Skeletal muscle satellite cell (primary cell): ENCODE results near the gene CTH.

Source experiments
- H3K27me3 ChIP-seq: 2 replicates; pipeline ENCODE4 v1.7.0; 2013; ENCODE audit warnings: low read length; ENCODE audit not compliant: control insufficient read depth, insufficient read depth
- H3K36me3 ChIP-seq: 2 replicates; pipeline ENCODE4 v1.7.0; 2013; ENCODE audit warnings: mild to moderate bottlenecking, control low read depth, low read length; ENCODE audit not compliant: insufficient read depth
- H3K4me1 ChIP-seq: 2 replicates; pipeline ENCODE4 v1.7.0; 2013; ENCODE audit warnings: low read length; ENCODE audit not compliant: control insufficient read depth, insufficient read depth
- H3K4me2 ChIP-seq: 2 replicates; pipeline ENCODE4 v1.7.0; 2013; ENCODE audit warnings: mild to moderate bottlenecking, low read length
- H3K4me3 ChIP-seq: 2 replicates; pipeline ENCODE4 v1.7.0; 2013; ENCODE audit warnings: low read length
- H3K9ac ChIP-seq: 2 replicates; pipeline ENCODE4 v1.7.0; 2013; ENCODE audit warnings: mild to moderate bottlenecking, low read depth, low read length, moderate library complexity
- H3K9me3 ChIP-seq: replicated peaks from 2 replicates; pipeline ENCODE4 v1.7.0; 2013; ENCODE audit warnings: mild to moderate bottlenecking, control low read depth, low read length

CTH gene

DNA sequence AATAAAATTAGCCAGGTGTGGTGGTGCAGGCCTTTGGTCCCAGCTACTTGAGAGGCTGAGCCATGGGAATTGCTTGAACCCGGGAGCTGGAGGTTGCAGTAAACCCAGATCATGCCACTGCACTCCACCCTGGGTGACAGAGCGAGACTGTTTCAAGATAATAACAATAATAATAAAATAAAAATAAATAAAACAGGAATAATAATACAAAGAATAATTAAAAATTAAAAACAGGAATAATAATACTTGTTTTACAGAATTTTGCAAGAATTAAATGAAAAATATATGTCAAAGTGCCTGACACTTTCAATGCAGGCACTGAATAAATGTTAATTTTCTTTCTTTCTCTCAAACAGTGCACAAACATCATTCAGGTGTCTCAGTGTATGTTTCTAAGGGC lies 26.5 kb upstream of the CTH start:
- Histone ChIP-seq H3K9ac (no peak overlapping the region), H3K27me3 (no peaks in the 10 kb centered on the region), H3K4me2 (no peak overlapping the region), H3K4me3 (no peak overlapping the region), H3K36me3 (no peaks in the 10 kb centered on the region), H3K4me1 (peaks cover 3% of the 10 kb centered on the region), H3K9me3 (no peaks in the 10 kb centered on the region)

DNA sequence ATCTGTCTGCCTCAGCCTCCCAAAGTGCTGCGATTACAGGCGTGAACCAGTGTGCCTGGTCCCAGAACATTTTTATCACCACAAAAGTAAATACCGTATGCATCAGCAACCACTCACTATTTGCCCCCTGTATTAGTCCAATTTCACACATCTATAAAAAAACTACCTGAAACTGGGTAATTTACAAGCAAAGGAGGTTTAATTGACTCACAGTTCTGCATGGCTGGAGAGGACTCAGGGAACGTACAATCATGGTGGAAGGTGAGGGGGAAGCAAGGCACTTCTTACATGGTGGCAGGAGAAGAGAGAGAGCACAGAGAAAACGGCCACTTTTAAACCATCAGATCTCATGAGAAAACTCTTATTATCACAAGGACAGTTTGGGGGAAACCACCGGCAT lies 25.6 kb upstream of the CTH start:
- H3K9ac ChIP-seq = no peak overlapping the region
- no peak overlapping the region for H3K4me2 ChIP-seq
- H3K9me3 ChIP-seq = no peaks in the 10 kb centered on the region
- no peak overlapping the region for H3K4me3 ChIP-seq
- peaks cover 3% of the 10 kb centered on the region for H3K4me1 ChIP-seq
- H3K27me3 ChIP-seq = no peaks in the 10 kb centered on the region
- H3K36me3 ChIP-seq = no peaks in the 10 kb centered on the region

DNA sequence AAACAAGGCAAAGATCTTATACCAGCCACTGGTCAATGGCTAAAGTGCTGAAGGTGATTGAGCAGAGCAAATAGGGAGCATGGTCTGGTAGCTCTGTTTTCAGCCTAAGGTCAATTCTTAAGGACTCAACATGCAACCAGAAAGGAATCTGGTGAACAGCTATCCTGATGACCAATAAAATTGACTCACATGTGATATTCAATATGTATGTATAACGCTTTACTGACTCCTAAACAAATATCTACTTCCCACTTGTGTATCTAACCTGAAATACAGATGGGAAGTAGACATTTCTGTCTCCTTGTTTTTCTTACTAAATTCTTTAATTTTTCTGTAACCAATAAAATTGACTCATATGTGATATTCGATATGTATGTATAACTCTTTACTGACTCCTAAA lies 24.9 kb upstream of the CTH start:
- Histone ChIP-seq H3K27me3 (no peaks in the 10 kb centered on the region), H3K4me2 (no peak overlapping the region), H3K36me3 (no peaks in the 10 kb centered on the region), H3K9me3 (no peaks in the 10 kb centered on the region), H3K9ac (no peak overlapping the region), H3K4me3 (no peak overlapping the region), H3K4me1 (peaks cover 3% of the 10 kb centered on the region)

DNA sequence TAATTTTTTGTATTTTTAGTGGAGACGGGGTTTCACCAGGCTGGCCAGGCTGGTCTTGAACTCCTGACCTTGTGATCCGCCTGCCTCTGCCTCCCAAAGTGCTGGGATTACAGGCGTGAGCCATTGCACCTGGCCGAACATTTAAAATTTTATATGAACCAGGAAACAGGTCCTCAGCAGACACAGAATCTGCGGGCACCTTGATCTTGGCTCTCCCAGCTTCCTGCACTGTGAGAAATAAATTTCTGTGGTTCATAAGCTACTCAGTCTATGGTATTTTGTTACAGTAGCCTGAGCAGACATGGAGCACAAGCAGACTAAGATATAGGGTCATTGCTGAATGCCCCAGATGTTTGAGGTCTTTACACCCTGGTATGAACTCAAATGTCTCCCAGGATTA lies 23.6 kb upstream of the CTH start:
- Histone ChIP-seq H3K36me3 (no peaks in the 10 kb centered on the region), H3K4me1 (peaks cover 3% of the 10 kb centered on the region), H3K4me2 (no peak overlapping the region), H3K9ac (no peak overlapping the region), H3K9me3 (no peaks in the 10 kb centered on the region), H3K27me3 (no peaks in the 10 kb centered on the region), H3K4me3 (no peak overlapping the region)

DNA sequence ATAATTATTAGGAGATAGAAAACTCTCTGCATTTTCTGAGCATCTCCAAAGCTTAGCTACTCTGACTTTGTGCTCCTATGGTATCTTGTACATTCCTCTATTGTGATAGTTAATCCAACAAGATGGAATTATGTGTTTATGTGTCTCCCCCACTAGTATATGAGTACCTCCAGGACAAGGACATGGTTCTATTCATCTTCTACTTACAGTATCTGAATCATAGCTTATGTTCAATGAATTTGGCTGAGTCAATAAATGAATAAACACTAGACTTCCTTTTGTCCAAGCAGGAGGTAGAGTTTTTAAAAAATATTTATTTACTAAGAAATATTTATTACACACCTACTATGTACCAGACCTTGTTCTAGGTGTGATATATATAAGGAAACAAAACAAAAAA lies 18.4 kb upstream of the CTH start:
- Histone ChIP-seq H3K9ac (no peak overlapping the region), H3K9me3 (no peaks in the 10 kb centered on the region), H3K4me1 (no peaks in the 10 kb centered on the region), H3K27me3 (no peaks in the 10 kb centered on the region), H3K36me3 (no peaks in the 10 kb centered on the region), H3K4me2 (no peak overlapping the region), H3K4me3 (no peak overlapping the region)

DNA sequence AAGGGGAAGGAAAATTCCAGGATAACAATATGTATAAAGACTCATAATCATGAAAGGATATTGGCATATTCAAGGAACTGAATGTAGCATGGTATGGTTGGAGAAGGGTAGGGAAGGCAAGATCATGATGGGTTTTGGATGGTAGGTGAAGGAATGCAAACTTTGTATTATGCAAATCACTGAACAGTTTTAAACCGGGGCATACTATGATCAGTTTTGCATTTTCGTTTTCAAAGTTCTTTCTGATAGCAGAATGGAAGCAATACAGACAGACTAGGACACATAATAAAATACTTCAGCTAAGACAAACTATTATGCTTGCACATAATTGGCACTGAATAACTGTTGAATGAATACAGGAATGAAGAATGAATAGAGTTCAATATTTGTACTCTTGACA lies 14.5 kb upstream of the CTH start:
- Histone ChIP-seq H3K9ac (no peak overlapping the region), H3K9me3 (no peaks in the 10 kb centered on the region), H3K4me2 (no peak overlapping the region), H3K4me3 (no peak overlapping the region), H3K27me3 (no peaks in the 10 kb centered on the region), H3K4me1 (no peaks in the 10 kb centered on the region), H3K36me3 (no peaks in the 10 kb centered on the region)

DNA sequence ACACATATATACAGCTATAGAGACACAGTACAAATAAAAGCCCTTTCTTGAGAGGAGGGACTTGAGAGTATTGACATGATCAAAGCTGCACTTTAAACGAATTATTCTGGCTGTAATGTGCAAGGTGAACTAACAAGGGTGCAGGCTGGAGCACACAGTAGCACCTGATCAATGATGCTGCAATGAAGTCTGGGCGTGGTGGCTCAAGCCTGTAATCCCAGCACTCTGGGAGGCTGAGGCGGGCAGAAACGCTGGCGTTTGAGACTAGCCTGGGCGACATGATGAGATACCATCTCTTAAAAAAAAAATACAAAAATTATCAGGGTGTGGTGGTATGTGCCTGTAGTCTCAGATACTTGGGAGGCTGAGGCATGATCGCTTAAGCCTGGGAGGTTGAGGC lies 14.1 kb upstream of the CTH start:
- Histone ChIP-seq H3K36me3 (no peaks in the 10 kb centered on the region), H3K9ac (no peak overlapping the region), H3K27me3 (no peaks in the 10 kb centered on the region)

DNA sequence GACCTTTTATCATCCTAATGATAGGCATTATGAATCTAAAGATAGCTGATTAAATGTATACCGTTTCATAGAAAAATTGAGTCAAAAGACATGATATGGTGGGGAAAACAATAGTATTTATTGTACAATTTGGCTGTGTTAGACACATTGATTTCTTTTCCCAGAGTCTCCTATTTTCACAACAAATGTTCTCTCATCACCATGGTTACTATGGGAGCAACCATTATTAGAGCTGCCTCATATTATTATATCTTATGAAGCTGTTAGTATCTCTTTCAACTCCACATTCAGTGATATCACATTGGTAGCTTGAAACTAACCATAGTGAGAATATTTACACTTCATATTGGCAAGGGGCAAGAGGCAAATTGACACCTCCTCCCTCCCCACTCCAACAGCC lies 10.7 kb upstream of the CTH start:
- no peaks in the 10 kb centered on the region for H3K9me3 ChIP-seq
- H3K27me3 ChIP-seq = peaks cover 4% of the 10 kb centered on the region
- no peak overlapping the region for H3K4me2 ChIP-seq
- H3K4me1 ChIP-seq = no peaks in the 10 kb centered on the region
- H3K4me3 ChIP-seq = no peak overlapping the region
- no peaks in the 10 kb centered on the region for H3K36me3 ChIP-seq
- H3K9ac ChIP-seq = no peak overlapping the region

More for the DNA sequence above, 14.1 kb upstream of the CTH start:
- no peak overlapping the region for H3K4me2 ChIP-seq
- no peaks in the 10 kb centered on the region for H3K4me1 ChIP-seq
- no peaks in the 10 kb centered on the region for H3K9me3 ChIP-seq
- H3K4me3 ChIP-seq = no peak overlapping the region

DNA sequence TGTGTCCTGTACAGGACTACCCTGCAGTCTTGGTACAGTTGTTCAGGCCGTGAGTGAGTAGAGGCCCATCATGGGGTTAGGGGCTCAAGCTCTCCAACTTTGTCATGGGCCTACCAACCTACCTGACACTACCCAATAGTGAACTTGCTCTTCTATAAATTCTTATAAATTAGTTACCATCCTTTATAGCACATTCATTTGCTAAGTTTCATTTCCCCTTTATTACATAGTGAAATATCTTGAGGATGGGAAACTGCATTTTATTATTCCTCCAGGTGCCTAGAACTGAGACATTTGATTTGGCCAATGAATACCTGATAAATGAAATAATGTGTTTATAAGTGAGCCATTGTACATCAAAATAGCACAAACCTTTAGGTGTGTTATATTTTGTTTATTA lies 9.1 kb upstream of the CTH start:
- Histone ChIP-seq H3K4me1 (no peaks in the 10 kb centered on the region), H3K4me2 (no peak overlapping the region), H3K36me3 (no peaks in the 10 kb centered on the region), H3K4me3 (no peak overlapping the region), H3K27me3 (peaks cover 4% of the 10 kb centered on the region), H3K9ac (no peak overlapping the region), H3K9me3 (no peaks in the 10 kb centered on the region)

DNA sequence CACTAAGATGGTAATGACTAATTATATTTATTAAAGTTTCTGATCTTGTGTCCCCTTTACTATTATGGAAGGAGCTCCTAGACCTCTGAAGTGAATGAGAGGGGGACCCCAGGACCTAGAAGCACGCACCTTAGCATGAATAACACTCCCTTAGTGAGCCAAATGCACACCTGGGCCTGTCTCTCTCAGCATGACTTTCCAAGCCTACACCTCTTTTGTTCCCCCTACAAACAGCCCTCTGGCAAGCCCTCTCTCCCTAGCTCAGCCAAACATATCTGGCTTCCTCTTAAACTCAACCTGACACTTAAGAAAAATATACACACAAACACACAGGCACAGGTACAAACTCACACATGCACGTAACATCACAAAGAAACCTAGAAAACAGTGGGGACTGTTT lies 7.3 kb upstream of the CTH start:
- H3K4me1 ChIP-seq = no peaks in the 10 kb centered on the region
- H3K4me3 ChIP-seq = no peak overlapping the region
- H3K27me3 ChIP-seq = peaks cover 4% of the 10 kb centered on the region

DNA sequence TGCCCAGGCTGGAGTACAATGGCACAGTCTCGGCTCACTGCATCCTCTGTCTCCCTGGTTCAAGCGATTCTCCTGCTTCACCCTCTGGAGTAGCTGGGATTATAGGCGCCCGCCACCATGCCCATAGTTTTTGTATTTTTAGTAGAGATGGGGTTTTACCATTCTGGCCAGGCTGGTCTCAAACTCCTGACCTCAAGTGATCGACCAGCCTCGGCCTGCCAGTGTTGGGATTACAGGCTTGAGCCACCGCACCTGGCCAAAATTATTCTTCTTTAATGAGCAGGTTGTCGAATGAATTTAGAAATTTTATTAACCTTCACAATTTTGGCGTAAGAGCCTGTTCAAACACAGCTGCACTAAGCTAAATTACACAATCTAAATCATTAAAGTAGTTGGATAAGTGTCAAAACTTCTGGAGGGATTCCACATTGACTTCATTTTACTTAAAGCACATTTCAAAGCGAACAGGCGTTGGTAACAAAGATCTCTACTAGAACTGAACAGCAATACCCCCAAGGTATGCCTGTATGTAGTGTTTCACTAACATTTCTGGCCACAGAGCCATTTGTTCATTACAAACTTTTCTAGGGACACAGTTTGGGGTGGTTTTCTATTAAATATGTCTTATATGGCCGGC lies 5.2 kb upstream of the CTH start:
- Histone ChIP-seq H3K9ac (no peak overlapping the region), H3K9me3 (no peaks in the 10 kb centered on the region), H3K4me3 (no peak overlapping the region), H3K36me3 (no peaks in the 10 kb centered on the region), H3K27me3 (peaks cover 4% of the 10 kb centered on the region), H3K4me1 (peaks cover 4% of the 10 kb centered on the region), H3K4me2 (no peak overlapping the region)

More for the DNA sequence above, 7.3 kb upstream of the CTH start:
- Histone ChIP-seq H3K9me3 (no peaks in the 10 kb centered on the region), H3K36me3 (no peaks in the 10 kb centered on the region), H3K4me2 (no peak overlapping the region), H3K9ac (no peak overlapping the region)

DNA sequence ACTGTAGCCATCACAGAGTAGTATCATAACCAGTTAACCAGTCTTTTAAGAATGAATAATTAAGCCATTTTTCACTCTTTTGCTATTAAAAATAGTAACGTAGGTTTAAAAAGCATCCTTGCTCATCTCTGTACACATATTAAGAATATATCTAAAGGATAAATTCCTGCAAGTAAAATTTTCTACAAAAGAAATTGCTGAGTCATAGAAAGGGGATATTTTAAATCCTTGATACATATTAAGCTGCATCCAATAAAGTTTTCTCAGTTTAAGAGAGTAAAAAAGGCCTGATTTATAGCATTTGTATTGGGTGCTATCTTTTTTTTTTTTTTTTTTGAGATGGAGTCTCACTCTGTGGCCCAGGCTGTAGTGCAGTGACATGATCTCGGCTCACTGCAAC lies 1.9 kb upstream of the CTH start:
- no peaks in the 10 kb centered on the region for H3K9me3 ChIP-seq
- H3K4me2 ChIP-seq = no peak overlapping the region
- no peak overlapping the region for H3K9ac ChIP-seq
- H3K36me3 ChIP-seq = no peaks in the 10 kb centered on the region
- H3K4me1 ChIP-seq = peaks cover 9% of the 10 kb centered on the region
- peaks cover 4% of the 10 kb centered on the region for H3K27me3 ChIP-seq
- no peak overlapping the region for H3K4me3 ChIP-seq
